Lung (tissue), 12 donors: ENCODE data around the gene PLEKHN1. TPM values are rescaled to one million over a fixed set of nuclear protein-coding genes. Genes with fewer than 3 reads are reported as not detected.

ENCODE experiments used
- ATAC-seq: fragments of 200-7000 bp; cut with Tn5 transposase; one replicate; pipeline ENCODE4 v1.9.1; 2020; ENCODE audit warnings: moderate number of reproducible peaks; ENCODE audit not compliant: insufficient read depth, low FRiP score
- DNase-seq, 3 donors: peaks; one replicate each; pipeline ENCODE4 v3.0.0-alpha.2; 2013 to 2017
- H3K27ac ChIP-seq, 2 donors: one replicate each; pipeline ENCODE4 v1.5.1; 2013; ENCODE audit warnings: mild to moderate bottlenecking in 2 of 2, moderate library complexity in 2 of 2, control low read depth in 1 of 2, inconsistent platforms in 1 of 2, low read depth in 1 of 2, low read length in 1 of 2
- H3K27me3 ChIP-seq, 3 donors: one replicate each; pipeline ENCODE4 v1.5.1; 2013; ENCODE audit warnings: low read length in 2 of 3; ENCODE audit not compliant: control insufficient read depth in 3 of 3, insufficient read depth in 3 of 3
- H3K36me3 ChIP-seq, 4 donors: one replicate each; pipeline ENCODE4 v1.5.1; 2013; ENCODE audit warnings: low read length in 4 of 4, mild to moderate bottlenecking in 1 of 4, moderate library complexity in 1 of 4; ENCODE audit not compliant: control insufficient read depth in 4 of 4, insufficient read depth in 4 of 4
- H3K4me1 ChIP-seq, 5 donors: one replicate each; pipeline ENCODE4 v1.5.1; 2013; ENCODE audit warnings: low read length in 5 of 5, mild to moderate bottlenecking in 2 of 5, moderate library complexity in 1 of 5; ENCODE audit not compliant: control insufficient read depth in 5 of 5, insufficient read depth in 5 of 5
- H3K4me3 ChIP-seq: one replicate; pipeline ENCODE4 v1.5.1; 2013; ENCODE audit warnings: mild to moderate bottlenecking, control low read depth, moderate library complexity
- H3K9ac ChIP-seq, 2 donors: one replicate each; pipeline ENCODE4 v1.5.1; 2013; ENCODE audit warnings: low read length in 2 of 2, control low read depth in 1 of 2; ENCODE audit not compliant: insufficient read depth in 1 of 2
- H3K9me3 ChIP-seq, 4 donors: one replicate each; pipeline ENCODE4 v1.5.1; 2013; ENCODE audit warnings: low read length in 3 of 4, mild to moderate bottlenecking in 1 of 4, moderate library complexity in 1 of 4; ENCODE audit not compliant: control insufficient read depth in 4 of 4, insufficient read depth in 3 of 4
- WGBS, 2 donors: extraction: QIAGEN DNeasy Blood & Tissue Kit; methylation state at CpG; one replicate each; pipeline ENCODE4 v1.1.7; 2013; 5-methylcytosine and 5-hydroxymethylcytosine counted together
- polyA plus RNA-seq, 2 donors: library from polyadenylated mRNA; stranded (reverse); fragments of 200-250 nt; gene quantifications; one replicate each; pipeline ENCODE4 v1.2.1, GENCODE V29; 2013
- total RNA-seq, 2 donors: library from RNA; depleted of rRNA in 1 of 2; stranded (reverse); fragments of >200 nt in 1 of 2; gene quantifications; one replicate each; pipeline ENCODE4 v1.2.1, GENCODE V29; 2014 to 2021
- TF ChIP-seq, protein P1 (sequence below): IDR thresholded peaks from 2 replicates; pipeline ENCODE4 v1.5.1; 2012; ENCODE audit warnings: mild to moderate bottlenecking; ENCODE audit errors: control extremely low read depth, extremely low read depth
- donor health status: control.
- donor health status: control.
- donor health status: Bipolar disorder and iron deficiency.
- donor health status: healthy.
- donor health status: DM: yes; HTN: yes; CAD: no.

Gene PLEKHN1
- total and polyA plus RNA-seq, 4 donors: 2.0 to 5.1 (median 2.4) TPM

DNA sequence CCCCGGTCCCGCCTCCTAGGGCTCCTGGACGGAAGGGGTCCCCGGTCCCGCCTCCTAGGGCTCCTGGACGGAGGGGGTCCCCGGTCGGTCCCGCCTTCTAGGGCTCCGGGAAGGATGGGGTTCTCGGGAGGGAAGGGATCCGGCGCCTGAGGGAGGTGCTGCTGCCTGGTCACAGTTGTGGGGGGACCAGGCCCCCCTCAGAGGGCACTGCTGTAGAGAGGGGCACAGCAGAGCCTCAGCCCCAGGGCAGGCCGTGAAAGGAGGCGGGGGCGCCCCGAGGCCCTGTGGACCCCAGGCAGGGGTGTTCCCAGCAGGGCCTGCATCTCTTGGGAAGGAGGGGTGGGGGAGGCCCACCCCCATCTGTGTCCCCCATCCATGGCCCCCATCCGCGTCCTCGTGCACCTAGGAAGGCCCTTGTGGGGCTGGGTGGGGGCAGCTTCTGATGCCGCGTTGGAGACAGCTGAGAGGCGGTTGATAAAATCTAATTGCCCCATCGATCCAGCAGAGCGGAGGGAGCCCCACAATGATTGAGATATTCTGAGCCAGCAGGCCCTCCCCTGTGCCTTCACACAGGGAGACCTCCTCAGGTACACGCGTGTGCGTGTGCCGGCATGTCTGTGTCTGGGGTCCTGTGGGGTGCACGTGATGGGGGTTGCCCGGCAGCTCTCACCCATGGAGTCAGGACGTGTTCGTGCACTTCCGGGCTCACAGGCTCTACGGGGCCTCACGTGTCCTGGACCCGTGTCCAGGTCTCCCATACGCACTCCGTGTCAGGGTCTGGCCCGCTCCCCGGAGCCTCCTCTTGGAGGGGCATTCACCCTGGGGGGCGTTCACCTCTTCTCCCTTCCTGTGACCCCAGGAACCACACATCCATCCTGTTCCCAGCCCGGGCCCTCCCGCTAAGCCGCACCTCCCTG, 29.7 kb upstream of the PLEKHN1 start:
- Histone ChIP-seq H3K4me1 (peaks cover 0 to 68% (median 23%) of the 10 kb centered on the region in 5 donors), H3K4me3 (no peak overlapping the region), H3K27me3 (peaks cover 0 to 18% (median 5%) of the 10 kb centered on the region in 3 donors), H3K27ac (no peak overlapping the region), H3K9me3 (peaks cover 0 to 3% (median 0%) of the 10 kb centered on the region in 4 donors), H3K36me3 (peaks cover 0 to 2% (median 0%) of the 10 kb centered on the region in 4 donors), H3K9ac (no peak overlapping the region)
- WGBS, 2 donors: 73 to 83% methylated on average over 43 to 45 of the region's 45 CpGs
- ATAC-seq (no peak), DNase-seq (no peak)
- TF ChIP-seq, protein P1, sequence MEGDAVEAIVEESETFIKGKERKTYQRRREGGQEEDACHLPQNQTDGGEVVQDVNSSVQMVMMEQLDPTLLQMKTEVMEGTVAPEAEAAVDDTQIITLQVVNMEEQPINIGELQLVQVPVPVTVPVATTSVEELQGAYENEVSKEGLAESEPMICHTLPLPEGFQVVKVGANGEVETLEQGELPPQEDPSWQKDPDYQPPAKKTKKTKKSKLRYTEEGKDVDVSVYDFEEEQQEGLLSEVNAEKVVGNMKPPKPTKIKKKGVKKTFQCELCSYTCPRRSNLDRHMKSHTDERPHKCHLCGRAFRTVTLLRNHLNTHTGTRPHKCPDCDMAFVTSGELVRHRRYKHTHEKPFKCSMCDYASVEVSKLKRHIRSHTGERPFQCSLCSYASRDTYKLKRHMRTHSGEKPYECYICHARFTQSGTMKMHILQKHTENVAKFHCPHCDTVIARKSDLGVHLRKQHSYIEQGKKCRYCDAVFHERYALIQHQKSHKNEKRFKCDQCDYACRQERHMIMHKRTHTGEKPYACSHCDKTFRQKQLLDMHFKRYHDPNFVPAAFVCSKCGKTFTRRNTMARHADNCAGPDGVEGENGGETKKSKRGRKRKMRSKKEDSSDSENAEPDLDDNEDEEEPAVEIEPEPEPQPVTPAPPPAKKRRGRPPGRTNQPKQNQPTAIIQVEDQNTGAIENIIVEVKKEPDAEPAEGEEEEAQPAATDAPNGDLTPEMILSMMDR: no peak

DNA sequence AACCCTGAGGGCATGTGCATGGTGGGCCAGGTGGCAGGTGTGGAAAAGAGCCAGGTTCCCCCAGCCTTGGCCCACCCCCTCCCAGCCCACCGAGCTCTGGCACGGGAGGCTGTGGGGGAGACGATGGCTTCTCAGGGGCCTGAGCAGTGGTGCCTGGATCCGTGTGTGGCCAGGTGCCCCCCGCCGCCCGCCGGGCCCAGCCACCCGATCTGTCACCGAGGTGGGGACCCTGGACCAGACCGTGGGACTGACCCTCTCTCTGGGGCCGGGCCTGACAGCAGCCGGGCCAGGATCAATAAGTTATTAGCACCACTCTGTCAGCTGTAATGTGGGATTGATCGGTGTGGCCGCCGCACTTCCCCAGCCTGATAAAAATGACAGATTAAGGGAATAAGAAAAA, 28.8 kb upstream of the PLEKHN1 start:
- no peaks in the 10 kb centered on the region for H3K36me3 ChIP-seq
- 89 to 96% methylated on average over 16 of the region's 16 CpGs for WGBS, 2 donors
- peaks cover 0 to 63% (median 29%) of the 10 kb centered on the region in 5 donors for H3K4me1 ChIP-seq
- no peak overlapping the region for H3K4me3 ChIP-seq
- no peak overlapping the region for H3K9ac ChIP-seq
- ATAC-seq: no peak
- no peak overlapping the region for H3K27ac ChIP-seq
- DNase-seq: no peak
- H3K9me3 ChIP-seq: peaks cover 0 to 3% (median 0%) of the 10 kb centered on the region in 4 donors
- TF ChIP-seq, protein P1: no peak
- peaks cover 0 to 18% (median 5%) of the 10 kb centered on the region in 3 donors for H3K27me3 ChIP-seq

DNA sequence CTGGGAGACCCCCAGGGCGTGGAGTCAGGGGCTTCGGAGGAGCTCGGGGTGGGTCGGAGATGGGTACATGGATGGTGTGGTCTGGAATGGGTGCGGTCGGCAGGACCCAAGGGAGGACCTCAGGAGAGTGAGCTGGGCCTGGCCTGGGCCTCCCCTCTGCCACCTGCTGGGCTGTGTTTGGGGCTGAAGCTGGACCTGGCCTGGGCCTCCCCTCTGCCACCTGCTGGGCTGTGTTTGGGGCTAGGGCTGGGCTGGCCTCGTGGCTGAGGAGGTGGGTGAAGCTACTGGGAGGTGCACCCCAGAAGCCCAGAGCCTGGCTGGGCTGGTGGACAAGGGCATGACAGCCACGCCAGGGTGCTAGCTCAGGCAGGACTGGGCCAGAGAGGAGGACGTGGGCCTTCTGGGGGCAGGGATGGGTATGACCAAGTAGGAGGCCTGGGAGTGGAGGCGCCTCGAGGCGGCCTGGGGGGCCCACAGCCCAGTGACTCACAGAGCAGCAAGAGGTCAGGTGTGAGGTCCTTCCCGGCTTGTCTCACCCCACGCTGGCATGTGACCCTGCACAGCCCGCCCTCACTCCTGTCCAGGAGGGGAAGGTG, 28.1 kb upstream of the PLEKHN1 start:
- Histone ChIP-seq H3K4me1 (peaks cover 0 to 64% (median 33%) of the 10 kb centered on the region in 5 donors), H3K9me3 (peaks cover 0 to 3% (median 0%) of the 10 kb centered on the region in 4 donors), H3K27me3 (peaks cover 0 to 18% (median 5%) of the 10 kb centered on the region in 3 donors), H3K27ac (no peak overlapping the region), H3K9ac (no peak overlapping the region), H3K4me3 (no peak overlapping the region), H3K36me3 (peaks cover 0 to 5% (median 0%) of the 10 kb centered on the region in 4 donors)
- peak in 1 of 3 donors; percentile 39 for DNase-seq
- WGBS, 2 donors: 66 to 70% methylated on average over 15 of the region's 15 CpGs
- ATAC-seq: no peak
- TF ChIP-seq, protein P1: no peak
